ENCODE measurements around the gene IL17F.
A peak's percentile ranks its signal among the peaks of the same experiment; 100 is the strongest.
"Not testable (repeated sequence)": the region's sequence is repeated elsewhere in the genome, so short reads cannot be mapped to it uniquely, and the experiment has no call there.

IL17F gene

GRCh38 chr6:52243282-52243893, 912 bp downstream of the IL17F start:
- no peak for DNase-seq

- DNase-seq, result no peak
Measured at GRCh38 chr6:52241819-52242218, 2.5 kb downstream of the IL17F start.

GRCh38 chr6:52233975-52234823, 10.1 kb downstream of the IL17F start:
- peak; percentile 18 for DNase-seq

- no peak for DNase-seq
Measured at GRCh38 chr6:52233005-52233404, 11.3 kb downstream of the IL17F start.

- no peak for DNase-seq
Measured at GRCh38 chr6:52231406-52232127, 12.7 kb downstream of the IL17F start.

GRCh38 chr6:52230685-52231084, 13.6 kb downstream of the IL17F start:
- no peak for DNase-seq

GRCh38 chr6:52227495-52227894, 16.8 kb downstream of the IL17F start:
- DNase-seq, result no peak

- DNase-seq, result no peak
Measured at GRCh38 chr6:52221302-52221701, 23.0 kb downstream of the IL17F start.

GRCh38 chr6:52217761-52218160, 26.5 kb downstream of the IL17F start:
- no peak for DNase-seq

- no peak for DNase-seq
Measured at GRCh38 chr6:52216932-52217575, 27.2 kb downstream of the IL17F start.

- no peak for DNase-seq
Measured at GRCh38 chr6:52215787-52216186, 28.5 kb downstream of the IL17F start.

- DNase-seq, result no peak
Measured at GRCh38 chr6:52213127-52213526, 31.2 kb downstream of the IL17F start.

GRCh38 chr6:52210227-52210626, 34.1 kb downstream of the IL17F start:
- no peak for DNase-seq

GRCh38 chr6:52209770-52210169, 34.5 kb downstream of the IL17F start:
- no peak for DNase-seq

GRCh38 chr6:52208612-52209011, 35.7 kb downstream of the IL17F start:
- no peak for DNase-seq

GRCh38 chr6:52207066-52207465, 37.2 kb downstream of the IL17F start:
- no peak for DNase-seq

- DNase-seq, result no peak
Measured at GRCh38 chr6:52201493-52201892, 42.8 kb downstream of the IL17F start.

- DNase-seq, result no peak
Measured at GRCh38 chr6:52201046-52201445, 43.3 kb downstream of the IL17F start.

GRCh38 chr6:52200088-52200487, 44.2 kb downstream of the IL17F start:
- not testable (repeated sequence) for DNase-seq

GRCh38 chr6:52195886-52196285, 48.4 kb downstream of the IL17F start:
- DNase-seq, result no peak

- no peak for DNase-seq
Measured at GRCh38 chr6:52191824-52192223, 52.5 kb downstream of the IL17F start.

- no peak for DNase-seq
Measured at GRCh38 chr6:52190409-52190808, 53.9 kb downstream of the IL17F start.

GRCh38 chr6:52189974-52190373, 54.3 kb downstream of the IL17F start:
- DNase-seq, result no peak
